Measurements from ENCODE around the gene NOD2. TPM values are rescaled to one million over a fixed set of nuclear protein-coding genes. Genes with fewer than 3 reads are reported as not detected.

NOD2 gene
- total RNA-seq, 1 donor from 2014 or later: not detected

- no peaks in the 10 kb centered on the region for H3K27me3 ChIP-seq
- no peak overlapping the region for H3K9ac ChIP-seq
- DNase-seq (ENCODE audit: low spot score): no peak
- no peak overlapping the region for H3K4me3 ChIP-seq
- H3K9me3 ChIP-seq (ENCODE audit: low read depth): no peaks in the 10 kb centered on the region
- Mint-ChIP-seq H3K4me1 (peaks cover 39% of the 10 kb centered on the region), H3K36me3 (no peaks in the 10 kb centered on the region), H3K9me3 (no peaks in the 10 kb centered on the region), H3K27ac (peak overlapping the region; percentile 52), H3K4me3 (peak overlapping the region; percentile 46), H3K27me3 (ENCODE audit: insufficient read depth, low read depth) (peaks cover 7% of the 10 kb centered on the region)
- no peaks in the 10 kb centered on the region for H3K79me2 ChIP-seq (ENCODE audit: low read depth)
- no peaks in the 10 kb centered on the region for H3K4me1 ChIP-seq
- H3K36me3 ChIP-seq: no peaks in the 10 kb centered on the region
- no peak overlapping the region for H2AFZ ChIP-seq (replicated peaks)
- no peaks in the 10 kb centered on the region for H3F3A ChIP-seq (ENCODE audit: low read depth)
- no peak overlapping the region for H3K27ac ChIP-seq
- H4K20me1 ChIP-seq (ENCODE audit: low read depth): no peaks in the 10 kb centered on the region
- TF ChIP-seq, protein P1, sequence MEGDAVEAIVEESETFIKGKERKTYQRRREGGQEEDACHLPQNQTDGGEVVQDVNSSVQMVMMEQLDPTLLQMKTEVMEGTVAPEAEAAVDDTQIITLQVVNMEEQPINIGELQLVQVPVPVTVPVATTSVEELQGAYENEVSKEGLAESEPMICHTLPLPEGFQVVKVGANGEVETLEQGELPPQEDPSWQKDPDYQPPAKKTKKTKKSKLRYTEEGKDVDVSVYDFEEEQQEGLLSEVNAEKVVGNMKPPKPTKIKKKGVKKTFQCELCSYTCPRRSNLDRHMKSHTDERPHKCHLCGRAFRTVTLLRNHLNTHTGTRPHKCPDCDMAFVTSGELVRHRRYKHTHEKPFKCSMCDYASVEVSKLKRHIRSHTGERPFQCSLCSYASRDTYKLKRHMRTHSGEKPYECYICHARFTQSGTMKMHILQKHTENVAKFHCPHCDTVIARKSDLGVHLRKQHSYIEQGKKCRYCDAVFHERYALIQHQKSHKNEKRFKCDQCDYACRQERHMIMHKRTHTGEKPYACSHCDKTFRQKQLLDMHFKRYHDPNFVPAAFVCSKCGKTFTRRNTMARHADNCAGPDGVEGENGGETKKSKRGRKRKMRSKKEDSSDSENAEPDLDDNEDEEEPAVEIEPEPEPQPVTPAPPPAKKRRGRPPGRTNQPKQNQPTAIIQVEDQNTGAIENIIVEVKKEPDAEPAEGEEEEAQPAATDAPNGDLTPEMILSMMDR (IDR thresholded peaks at IDR 0.05): no peak
- no peak for TF ChIP-seq EZH2 (IDR thresholded peaks at IDR 0.05)
- no peak for TF ChIP-seq EZH2phosphoT487 (IDR thresholded peaks at IDR 0.05)
- H3K4me2 ChIP-seq: no peak overlapping the region
Observed at GRCh38 chr16:50657241-50657640, 36.2 kb upstream of the NOD2 start.

GRCh38 chr16:50659806-50660205 lies 33.6 kb upstream of the NOD2 start:
- H3K9me3 Mint-ChIP-seq: peaks cover 5% of the 10 kb centered on the region
- peaks cover 22% of the 10 kb centered on the region for H3K4me1 Mint-ChIP-seq
- no peaks in the 10 kb centered on the region for H3K36me3 ChIP-seq
- DNase-seq (ENCODE audit: low spot score): no peak
- H3K27me3 Mint-ChIP-seq (ENCODE audit: insufficient read depth, low read depth): peaks cover 12% of the 10 kb centered on the region
- no peaks in the 10 kb centered on the region for H3K79me2 ChIP-seq (ENCODE audit: low read depth)
- no peaks in the 10 kb centered on the region for H3K4me1 ChIP-seq
- H3K27ac Mint-ChIP-seq: no peak overlapping the region
- H3K36me3 Mint-ChIP-seq: peaks cover 4% of the 10 kb centered on the region
- TF ChIP-seq, protein P1 (IDR thresholded peaks at IDR 0.05): no peak
- TF ChIP-seq EZH2phosphoT487 (IDR thresholded peaks at IDR 0.05) (no peak), EZH2 (IDR thresholded peaks at IDR 0.05) (no peak)
- no peaks in the 10 kb centered on the region for H3F3A ChIP-seq (ENCODE audit: low read depth)
- peaks cover 7% of the 10 kb centered on the region for H3K27me3 ChIP-seq
- no peak overlapping the region for H2AFZ ChIP-seq (replicated peaks)
- H3K9ac ChIP-seq: no peak overlapping the region
- no peak overlapping the region for H3K4me3 ChIP-seq
- no peak overlapping the region for H3K4me3 Mint-ChIP-seq
- H4K20me1 ChIP-seq (ENCODE audit: low read depth): no peaks in the 10 kb centered on the region
- no peak overlapping the region for H3K4me2 ChIP-seq
- no peaks in the 10 kb centered on the region for H3K9me3 ChIP-seq (ENCODE audit: low read depth)
- H3K27ac ChIP-seq: no peak overlapping the region

DNA sequence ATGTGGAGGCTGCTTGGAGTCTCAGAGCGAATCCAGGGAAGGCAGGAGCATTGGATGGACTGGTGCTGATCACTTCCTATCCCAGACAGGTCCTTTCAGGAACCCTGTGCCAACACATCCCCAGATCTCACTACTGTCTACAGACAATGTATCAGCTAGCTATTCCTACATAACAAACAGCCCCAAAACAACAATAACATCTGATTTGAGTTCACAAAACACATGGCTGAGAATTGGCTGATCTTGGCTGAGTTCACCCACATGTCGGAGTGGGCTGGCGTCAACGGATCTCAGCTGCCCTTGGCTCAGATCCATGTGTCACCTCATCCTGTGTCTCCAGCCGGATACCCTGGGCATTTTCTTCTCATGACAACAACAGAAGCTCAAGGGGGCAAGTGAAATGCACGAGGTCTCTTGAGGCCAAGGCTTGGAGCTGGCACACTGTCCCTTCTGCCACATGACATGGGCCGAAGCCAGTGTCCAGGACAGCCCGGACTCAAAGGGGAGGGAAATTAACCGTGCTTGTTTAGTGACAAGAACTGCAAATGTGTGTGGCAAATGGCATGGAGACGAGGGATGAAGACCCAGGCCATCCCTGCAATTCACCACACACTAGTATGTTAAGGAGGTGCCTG lies 31.0 kb upstream of the NOD2 start:
- no peaks in the 10 kb centered on the region for H3K4me1 ChIP-seq
- no peak overlapping the region for H2AFZ ChIP-seq (replicated peaks)
- no peak overlapping the region for H3K9ac ChIP-seq
- H3K79me2 ChIP-seq (ENCODE audit: low read depth): no peaks in the 10 kb centered on the region
- Mint-ChIP-seq H3K27ac (no peak overlapping the region), H3K36me3 (peaks cover 4% of the 10 kb centered on the region), H3K9me3 (peaks cover 5% of the 10 kb centered on the region), H3K4me3 (no peak overlapping the region), H3K27me3 (ENCODE audit: insufficient read depth, low read depth) (peaks cover 12% of the 10 kb centered on the region), H3K4me1 (peaks cover 12% of the 10 kb centered on the region)
- H3K4me2 ChIP-seq: no peak overlapping the region
- no peaks in the 10 kb centered on the region for H3K9me3 ChIP-seq (ENCODE audit: low read depth)
- H3K4me3 ChIP-seq: no peak overlapping the region
- no peaks in the 10 kb centered on the region for H3F3A ChIP-seq (ENCODE audit: low read depth)
- H3K27ac ChIP-seq: no peak overlapping the region
- H3K36me3 ChIP-seq: no peaks in the 10 kb centered on the region
- TF ChIP-seq, protein P1 (IDR thresholded peaks at IDR 0.05): no peak
- TF ChIP-seq EZH2 (IDR thresholded peaks at IDR 0.05): no peak
- H3K27me3 ChIP-seq: peaks cover 11% of the 10 kb centered on the region
- no peak for DNase-seq (ENCODE audit: low spot score)
- H4K20me1 ChIP-seq (ENCODE audit: low read depth): no peaks in the 10 kb centered on the region

Data from neural progenitor cell (in vitro differentiated cells).